HG03060 (cell line): Measurements from ENCODE around the gene TCF7L2.

Experiments used
- ATAC-seq: cut with Tn5 transposase; IDR thresholded peaks from one replicate; pipeline ENCODE4 v1.9.1; 2021; ENCODE audit warnings: low read depth, moderate number of reproducible peaks; ENCODE audit not compliant: unreplicated experiment

TCF7L2 gene

DNA sequence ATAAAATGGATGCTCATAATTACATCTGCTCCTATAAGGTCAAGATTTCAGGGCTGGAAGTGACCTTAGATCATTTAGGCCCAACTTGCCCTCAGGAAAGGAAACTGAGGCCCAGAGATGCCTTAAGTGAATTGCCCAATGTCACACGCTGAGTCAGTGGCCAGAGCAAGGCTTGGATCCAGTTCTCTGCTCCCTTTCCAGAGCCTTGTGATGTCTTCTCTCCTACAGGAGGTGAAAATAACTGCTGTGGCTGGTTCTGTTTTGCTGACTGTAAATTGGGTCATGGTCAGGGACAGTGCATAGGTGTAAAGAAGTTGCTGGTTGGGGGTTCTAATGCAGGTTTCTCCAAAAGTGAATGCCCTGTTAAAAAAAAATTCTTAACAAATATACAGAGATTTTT, 91.3 kb downstream of the TCF7L2 start:
- ATAC-seq: no peak

DNA sequence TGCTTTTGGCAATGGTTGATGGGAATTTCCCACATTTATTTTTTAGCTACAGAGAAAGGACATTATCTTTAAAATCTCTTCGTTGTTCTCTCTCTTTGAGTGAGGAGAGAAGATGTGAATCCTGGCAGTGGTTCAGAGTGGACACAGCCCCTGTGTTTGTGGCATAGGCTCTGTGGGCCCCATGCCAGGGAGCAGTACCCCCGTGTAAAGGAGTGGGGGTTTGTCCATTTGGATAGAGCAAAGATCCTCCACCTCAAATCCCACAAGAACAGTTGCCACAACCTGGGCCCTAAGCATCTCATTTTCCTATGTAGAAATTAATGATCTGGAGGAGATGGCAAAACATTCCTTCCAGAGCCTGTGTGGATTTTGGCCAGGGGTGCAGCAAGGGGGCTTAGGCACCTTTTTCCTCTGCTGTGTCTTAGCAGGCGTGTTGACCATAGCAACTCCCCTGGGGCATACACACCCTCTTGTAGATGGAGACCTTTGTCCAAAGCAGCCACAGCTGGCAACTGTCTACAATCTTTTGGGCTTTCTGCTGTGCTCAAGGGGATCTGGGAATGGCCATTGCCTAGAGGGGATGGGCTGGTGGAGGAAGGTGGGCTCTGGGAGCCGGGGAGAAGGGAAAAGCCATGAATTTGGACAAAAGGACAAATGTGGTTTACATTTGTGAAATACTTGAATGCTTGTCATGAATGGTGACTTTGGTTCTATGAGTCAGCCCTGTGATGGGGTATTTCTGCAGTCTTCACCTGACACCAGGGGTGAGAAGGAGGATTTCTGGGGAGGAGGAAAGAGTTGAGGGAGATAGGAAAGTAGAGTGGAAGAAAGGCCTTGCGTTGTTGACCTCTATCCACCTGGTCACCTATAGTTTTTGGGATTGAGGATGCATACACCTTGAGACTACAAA, 92.0 kb downstream of the TCF7L2 start:
- no peak for ATAC-seq

DNA sequence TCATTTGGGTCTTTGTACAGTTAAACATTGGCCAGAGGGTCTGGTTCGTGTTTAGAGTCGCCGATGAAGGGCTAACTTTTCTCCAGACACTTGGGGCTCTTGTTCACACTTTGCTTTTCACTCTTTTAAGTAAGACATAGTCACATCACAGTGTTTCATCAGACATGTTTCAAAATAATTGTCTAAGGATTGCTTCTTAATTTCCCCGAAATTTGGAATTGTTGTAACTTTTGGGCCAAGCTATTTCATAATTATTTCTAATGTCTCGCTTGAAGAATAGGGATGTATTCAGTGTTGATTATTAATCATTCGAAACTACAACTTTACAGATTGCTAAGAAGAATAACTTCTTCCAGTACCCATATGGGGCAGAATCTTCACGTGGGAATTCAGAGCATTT, 92.8 kb downstream of the TCF7L2 start:
- ATAC-seq: no peak

DNA sequence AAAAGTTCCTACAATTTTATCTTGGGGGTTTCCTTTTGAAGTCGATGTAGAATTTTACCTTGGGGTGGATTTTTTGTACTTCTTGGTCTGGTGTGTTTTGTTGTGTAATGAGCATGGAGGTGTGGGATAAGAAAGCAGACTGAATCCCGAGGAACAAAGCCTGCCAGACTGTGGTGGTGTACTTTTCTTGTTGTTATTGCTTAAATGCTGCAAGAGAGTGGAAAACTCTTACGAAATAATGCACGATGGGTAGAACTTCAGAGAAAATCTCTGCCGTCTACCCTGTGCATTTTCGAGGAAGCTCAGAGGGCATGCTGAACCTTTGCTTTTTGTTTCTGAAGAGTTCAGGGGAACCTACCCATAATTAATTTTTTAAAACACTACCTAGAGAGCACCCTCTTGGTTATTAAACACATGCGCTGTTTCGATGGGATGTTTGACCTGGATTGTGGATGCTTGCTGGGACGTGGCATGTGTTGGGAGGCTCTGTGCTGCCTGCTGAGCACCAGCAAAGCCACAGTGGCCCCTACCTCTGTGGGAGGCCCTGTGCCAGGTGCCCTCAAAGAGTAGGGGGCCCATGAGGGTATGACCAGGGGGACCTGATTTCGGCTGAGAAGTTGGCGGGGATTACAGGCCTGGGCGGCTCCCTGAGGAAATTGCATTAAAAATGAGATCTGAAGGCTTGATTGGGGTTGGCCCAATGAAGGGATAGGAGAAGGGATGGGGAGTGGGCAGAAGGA, 94.1 kb downstream of the TCF7L2 start:
- ATAC-seq: no peak

DNA sequence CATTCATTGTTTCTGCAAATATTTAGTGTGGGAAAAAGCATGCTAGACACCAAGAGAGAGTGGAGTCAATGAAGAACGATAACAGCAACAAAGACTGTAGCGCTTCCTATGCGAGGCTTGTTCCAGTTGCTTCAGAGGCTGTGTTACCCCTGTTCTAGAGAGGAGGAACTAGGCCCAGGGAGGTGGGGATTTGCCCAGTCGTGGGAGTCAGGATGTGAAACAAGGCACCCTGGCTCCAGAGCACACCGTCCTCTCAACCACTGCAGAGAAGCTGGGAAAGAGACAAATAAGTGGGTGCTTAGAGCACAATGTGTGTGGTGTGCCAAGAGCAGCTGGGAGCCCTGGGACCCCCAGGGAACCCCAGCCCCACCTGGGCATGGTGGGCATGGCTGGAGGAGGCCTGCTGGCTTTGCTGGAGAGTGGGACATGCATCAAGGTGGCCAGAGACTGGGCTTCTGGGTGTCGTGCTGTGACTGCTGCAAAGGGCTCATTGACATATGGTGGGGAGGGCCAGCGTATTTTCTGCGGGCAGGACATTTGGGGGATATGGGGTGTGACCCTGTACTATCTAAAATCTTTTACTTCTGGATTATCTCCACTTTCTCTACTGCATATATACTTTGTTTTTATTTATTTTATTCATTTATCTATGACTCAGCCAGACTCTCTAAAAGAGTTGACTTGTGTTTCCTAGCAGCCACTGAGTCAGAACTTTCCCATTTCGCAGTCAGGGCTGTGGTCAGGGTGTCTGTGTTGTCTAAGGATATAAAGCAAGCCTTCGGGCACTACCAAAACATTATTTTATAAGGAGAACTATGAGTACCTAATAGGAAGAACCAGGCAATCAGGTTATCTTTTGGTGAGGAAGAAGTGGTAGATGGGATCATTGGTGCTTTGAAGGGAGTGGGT, 95.4 kb downstream of the TCF7L2 start:
- ATAC-seq: no peak

DNA sequence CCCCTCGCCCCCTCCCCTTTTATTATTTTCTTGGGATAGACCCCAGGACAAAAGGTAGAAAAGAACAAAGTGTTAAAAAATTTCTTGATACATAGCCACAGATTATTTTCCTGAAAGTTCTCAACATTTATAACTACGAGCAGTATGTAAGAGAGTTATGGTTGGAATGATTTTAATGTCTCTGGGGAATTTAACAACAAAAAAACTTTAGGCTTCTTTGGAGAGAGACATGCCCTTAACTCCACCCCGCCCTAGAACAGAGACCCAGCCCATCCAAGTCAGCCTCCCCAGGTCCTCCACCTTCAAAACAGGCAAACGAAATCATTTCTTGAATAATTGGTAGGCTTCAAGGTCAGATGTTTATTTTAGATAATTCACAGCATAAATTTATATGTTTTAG, 97.1 kb downstream of the TCF7L2 start:
- no peak for ATAC-seq

DNA sequence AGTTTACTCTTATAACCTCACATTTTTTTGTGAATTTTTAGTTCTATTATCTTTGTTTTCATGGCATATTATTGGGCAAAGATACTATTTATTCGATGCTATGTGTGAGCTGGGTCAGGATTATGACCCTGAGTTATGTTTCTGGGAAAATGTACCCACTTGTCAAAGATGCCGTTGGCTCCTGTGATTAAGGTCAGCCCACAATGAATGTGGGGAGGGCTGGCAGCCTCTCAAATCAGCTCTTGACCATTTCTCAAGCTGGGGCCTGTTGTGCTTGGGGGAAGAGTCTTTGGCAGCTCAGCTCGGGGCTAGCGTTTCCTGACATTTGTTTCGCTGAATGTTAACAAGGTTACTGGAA, 97.5 kb downstream of the TCF7L2 start:
- no peak for ATAC-seq

DNA sequence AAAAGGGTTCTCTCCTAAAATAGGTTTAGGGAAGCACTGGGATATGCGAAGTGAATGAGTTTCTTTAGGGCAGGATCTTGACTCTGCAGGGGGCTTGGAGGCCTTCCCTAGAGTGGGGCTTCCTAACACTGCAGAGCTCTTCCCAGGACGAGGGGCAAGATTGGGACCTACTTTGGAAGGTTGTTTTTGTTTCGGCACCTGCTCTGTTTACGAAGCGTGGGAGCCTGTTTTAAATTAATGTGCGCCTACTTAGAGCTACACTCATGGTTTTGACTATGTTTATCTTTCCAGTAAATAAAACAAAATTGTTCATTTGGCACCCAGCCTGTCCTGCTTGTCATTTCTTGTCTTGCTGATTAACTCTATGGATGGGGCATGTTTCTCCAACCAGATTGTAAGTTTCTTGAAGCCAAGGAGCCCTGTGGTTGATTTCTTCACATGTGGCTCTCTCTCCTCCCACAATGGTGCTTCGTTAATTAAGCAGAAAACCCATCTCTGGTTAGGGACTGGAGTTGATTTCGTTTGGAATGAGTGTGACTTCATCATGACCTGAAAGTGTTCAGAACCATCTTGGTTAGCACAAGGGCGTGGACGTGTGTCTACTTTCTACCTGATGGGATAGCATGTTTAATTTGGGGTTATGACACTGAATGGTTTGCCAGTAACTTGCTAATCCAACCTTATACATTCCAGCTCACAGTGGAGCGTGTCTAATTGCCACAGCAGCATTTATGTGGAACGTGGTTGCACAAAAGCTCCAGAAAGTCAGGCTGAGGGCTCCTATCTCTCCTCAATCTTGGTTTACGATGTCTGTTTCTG, 98.1 kb downstream of the TCF7L2 start:
- no peak for ATAC-seq

DNA sequence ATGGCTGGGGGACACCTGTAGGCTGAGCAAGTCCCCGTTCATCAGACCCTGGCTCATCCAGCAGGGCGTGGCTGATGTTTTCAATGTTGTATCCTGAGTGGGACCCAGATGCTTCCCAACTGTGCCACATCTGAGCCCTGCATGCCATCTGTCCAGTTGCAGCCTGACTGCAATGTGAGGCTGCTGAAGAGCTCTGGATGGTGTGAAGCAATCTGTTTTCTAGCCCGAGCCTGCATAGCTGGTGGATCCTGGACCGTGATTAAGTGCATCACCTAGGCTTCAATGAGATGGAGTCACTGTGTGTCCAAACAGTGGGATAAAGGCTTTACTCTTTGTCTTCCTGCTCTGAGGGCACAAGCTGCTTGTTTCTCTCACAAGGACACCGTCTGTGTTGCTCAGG, 99.8 kb downstream of the TCF7L2 start:
- ATAC-seq: no peak

DNA sequence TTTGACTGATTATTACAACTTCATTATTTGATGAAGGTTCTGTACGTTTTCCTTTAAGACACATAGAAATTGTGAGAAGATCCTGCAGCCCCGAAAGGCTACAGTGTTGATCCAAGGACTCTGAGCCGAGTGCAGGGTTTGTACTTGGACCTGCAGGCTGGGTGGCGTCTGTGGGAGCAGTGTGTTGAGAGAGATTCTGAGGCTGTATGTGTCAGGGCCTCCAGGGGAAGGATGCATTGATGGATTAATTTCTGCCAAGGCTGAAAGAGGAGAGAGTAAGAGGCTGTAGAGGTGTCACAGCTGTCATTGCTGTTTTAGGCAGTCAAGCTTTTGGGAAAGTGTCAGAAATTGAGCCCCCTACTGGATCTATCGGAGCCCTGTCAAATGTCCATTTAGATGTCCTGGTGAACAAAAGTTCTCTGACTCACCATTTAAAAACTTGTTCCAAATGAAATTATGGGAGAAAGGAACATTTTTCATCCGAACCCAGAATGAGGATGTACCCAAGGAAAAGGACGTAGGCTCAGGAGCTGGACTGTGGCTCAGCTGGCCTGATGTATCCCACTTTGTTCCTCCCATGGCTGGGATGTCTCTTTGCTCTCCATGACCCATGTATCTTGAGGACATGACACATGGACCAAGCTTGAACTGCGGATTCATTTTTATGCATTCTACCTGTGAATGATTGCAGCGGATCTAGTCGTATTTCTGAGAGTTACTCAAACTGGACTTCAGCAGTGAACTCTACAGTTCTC, 102.2 kb downstream of the TCF7L2 start:
- no peak for ATAC-seq

DNA sequence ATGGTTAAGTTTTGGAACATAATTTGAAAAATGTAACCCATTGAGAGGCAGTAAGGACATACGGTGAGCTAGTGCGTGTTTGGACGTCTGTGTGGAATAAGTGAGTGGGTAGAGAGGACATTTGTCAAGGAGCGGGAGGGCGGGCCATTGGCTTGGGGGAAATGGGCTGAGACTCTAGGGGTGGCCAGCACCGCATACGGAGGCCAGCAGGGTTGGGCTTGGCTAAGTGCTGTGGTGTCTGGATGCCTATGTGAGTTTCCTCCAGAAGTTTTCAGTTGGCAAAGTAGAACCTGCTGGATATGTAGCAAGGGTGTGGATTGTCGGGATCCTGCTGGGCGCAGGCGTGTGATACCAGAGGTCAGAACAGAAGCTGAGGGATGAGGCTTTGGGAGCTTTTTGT, 103.0 kb downstream of the TCF7L2 start:
- no peak for ATAC-seq

DNA sequence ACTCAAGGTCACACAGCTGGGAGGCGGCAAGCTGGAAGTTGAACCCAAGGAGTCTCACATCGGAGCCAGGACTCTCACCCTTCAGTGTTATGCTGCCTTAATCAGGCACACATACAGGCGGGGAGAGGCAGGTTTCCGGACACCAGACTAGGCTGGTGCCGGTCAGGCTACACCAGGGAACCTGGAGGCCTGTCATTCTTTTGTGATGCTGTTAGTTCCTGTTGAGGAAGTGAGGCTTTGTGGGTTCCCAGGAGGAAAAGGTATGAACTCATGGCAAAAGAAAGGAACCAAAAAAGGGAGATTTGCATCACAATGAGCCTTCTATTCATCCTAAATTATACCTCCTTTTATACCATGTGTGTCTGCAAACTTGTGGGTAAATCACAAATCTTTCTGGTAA, 103.8 kb downstream of the TCF7L2 start:
- no peak for ATAC-seq

DNA sequence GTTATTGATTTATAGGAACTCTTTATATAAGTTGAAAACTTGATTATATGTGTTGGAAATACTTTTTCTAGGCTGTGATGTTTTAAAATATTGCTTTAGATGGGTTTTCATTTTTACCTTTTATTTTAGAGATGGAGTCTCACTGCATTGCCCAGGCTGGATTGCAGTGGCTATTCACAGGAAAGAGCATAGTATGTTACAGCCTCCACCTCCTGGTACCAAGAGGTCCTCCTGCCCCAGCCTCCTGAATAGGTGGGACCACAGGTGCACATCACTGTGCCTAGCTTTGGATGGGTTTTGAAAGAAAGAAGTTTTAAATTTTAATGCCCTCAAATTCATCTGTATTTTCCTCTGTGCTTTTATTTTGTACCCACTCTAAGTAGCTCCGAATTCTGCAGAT, 105.4 kb downstream of the TCF7L2 start:
- ATAC-seq: no peak

DNA sequence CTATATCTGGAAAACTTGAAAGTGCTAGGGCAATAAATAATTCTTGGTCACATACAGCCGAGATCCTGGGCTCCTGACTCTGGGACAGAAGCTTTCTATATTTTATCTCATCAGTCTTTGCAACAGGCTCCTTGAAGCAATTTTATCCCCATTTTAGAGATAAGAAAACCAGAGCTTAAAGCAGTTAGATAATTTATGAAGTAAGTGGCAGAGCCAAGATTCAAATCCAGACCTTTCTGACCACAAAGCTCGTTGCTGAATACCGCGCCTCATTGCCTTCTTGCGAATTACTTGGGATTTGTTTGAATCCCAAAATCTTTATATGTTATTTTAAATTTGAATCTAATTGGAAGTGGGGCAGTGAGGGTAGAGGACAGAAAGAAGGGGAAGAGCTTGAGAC, 106.0 kb downstream of the TCF7L2 start:
- no peak for ATAC-seq

DNA sequence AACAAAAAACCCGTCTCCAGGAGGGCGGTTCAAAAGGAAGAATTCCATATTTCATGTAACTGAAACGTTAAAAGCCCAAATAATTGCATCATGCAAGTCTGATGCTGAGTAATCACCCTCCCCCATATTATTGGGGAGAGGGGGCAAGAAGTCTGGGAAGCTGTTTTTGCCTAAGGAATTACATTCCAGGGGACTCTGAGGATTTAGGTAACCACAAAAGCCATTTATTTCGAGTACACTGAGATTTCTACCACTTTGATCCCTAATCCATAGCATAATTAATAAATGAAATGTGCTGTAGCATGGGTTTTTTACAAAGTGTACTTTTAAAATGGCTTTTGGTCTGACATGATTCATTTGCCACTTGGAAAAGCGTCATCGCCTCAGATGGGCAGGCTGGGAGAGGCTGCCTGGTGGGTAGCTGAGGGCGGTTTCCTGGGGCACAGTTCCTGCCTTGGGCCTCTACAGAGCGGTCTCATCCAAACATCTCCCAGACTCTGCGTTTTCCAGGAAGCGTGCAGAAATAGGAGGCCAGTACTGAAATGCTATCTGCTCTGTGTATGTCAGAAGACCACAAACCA, 106.5 kb downstream of the TCF7L2 start:
- ATAC-seq: no peak

DNA sequence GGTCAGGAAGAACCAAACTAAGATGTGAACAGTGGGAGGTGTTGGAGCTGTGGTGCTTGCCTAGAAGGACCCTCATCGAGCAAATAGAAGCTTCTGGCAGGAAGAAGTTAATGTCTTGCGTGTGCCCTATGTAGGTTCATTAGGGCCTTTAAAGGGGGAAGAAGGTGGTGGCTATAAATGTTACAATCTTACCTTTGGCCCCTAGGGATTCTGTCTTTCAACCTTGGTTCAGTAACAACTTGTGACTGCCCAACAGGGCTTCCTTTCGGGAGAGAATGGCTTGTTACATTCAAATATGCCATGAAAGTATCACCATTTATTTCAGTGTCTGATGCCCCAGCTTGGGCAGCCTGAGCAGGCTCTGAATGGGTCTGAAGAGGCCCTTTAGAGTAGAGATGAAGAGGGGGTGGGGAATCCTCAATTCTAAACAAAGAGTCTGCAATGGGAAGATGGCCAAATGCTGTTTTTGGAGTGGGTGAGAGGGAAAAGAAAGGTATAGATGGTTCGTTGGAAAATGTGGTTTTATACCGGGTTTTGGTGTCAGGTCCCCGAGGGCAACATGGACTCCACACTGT, 108.0 kb downstream of the TCF7L2 start:
- ATAC-seq: no peak

DNA sequence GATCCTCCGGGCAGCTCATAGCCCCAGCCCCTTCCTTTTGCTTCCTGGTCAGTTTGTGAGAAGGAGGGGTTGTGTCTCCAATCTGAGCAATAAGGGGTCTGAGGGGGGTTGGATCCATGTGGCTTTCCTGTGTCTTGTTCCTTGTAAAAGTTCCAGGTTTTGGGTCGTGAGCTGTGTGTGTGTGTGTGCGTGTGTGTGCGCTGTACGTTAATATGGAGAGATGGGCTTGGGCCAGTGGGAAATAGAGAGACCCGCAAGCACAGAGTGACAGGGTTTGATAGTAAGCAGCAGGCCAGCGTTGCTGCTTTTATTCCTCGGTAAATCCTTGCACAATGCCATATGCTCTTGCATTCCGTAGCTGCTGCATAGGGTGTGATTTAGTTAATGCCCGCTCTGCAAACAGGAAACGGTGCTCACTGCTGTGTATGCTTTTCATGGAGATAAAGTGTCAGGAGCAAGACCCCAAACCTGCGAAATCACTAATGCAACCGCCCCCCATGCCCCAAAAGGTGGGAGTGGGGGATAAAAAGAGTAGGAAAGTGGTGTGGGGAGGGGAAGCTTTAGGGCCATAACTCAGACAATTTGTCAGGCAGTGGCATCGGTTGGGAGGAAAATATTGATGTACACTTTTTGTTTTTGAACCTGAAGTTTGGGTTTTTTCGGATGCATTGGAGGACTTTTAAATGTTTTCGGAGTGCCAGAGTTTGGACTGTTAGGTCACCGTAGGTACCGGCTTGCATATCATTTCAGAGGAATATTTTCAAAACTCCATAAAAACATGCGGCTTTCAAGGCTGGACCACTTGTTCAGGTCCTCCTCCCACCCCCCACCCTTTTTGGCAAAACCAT, 108.7 kb downstream of the TCF7L2 start:
- ATAC-seq: no peak

DNA sequence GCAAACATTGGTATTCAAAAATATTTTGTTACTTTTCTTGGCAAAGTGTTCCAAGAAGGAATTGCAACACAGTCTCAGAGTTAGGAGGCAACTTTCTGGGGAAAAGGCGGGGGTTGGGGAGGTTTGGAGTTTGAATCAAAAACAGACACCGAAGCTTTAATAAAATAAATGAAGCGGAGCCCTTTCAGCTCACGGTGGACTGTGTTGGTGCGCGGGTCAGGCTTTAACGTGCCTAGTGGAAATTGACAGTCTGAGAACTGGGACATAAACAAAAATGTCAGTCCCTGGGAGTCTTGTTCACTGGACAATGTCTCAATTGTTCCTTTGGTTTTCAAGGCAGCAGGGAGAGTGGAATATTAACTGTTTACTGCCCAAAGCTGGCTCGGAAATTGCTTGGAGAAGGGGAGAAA, 109.3 kb downstream of the TCF7L2 start:
- ATAC-seq: no peak
